Spleen (tissue), 7 donors: Measurements from ENCODE around the gene TMIE.

ENCODE experiments used
- CTCF ChIP-seq, 11 experiments: fragments of 200-600 bp in 7 of 11; fragments of 450-650 bp in 4 of 11; sonication (generic) in 4 of 11; IDR thresholded peaks in 8 of 11; conservative IDR thresholded peaks in 3 of 11; 1 replicate in 7 of 11; 2 replicates in 4 of 11; pipeline versions ENCODE4 v1.4.0 to v1.8.0; 2016 to 2021; ENCODE audit warnings: antibody characterized with exemption in 11 of 11, inconsistent platforms in 4 of 11, mild to moderate bottlenecking in 1 of 11
- POLR2A ChIP-seq, 3 donors: fragments of 450-650 bp; IDR thresholded peaks; one replicate each; pipeline ENCODE4 v1.5.1; 2017; ENCODE audit warnings: antibody characterized with exemption in 3 of 3, mild to moderate bottlenecking in 1 of 3
- donor health status: DM: no; HTN: no; CAD: no; lungs with moderate emphysema.
- donor health status: DM: no; HTN: no; CAD: no.
- donor health status: DM: no; HTN: no; CAD: no.

DNA sequence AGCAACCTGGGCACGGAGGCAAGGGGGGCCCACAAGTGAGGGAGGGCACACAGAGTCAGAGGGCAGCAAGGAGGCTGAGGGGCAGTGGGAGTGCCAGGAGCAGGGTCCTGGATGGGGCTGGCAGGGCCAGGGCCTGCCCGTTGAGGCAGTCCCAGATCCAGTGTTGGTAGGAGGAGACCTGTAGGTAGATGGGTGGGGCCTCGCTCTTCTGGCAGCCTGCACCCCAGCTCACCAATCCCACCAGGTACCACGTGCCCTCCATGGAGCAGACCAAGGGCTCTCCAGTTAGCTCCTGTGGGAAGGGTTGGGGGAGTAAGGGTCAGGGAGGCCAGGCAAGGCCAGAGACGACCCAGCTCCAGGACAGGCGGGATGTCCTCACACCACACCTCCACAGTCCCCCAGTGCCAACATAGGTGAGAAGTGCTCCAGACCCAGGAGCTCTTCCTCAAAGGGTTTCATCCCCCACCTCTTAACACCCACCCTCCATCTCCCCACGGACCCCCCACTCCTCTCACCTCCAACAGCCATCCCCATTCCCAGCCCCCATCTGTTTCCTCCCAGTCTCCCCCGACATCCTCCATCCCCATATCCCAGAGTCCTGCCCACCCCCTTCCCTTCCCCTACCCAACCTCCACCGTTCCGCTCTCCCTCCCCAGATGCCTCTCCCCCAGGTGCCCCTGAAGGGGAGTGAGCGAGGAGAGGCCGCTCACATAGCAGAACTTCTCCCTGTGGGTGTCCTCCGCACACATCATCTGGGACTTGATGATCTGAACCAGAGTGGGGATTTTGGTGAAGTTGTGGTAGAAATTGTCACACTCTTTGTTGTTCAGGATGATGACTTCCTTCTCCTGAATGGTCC is 11.2 kb downstream of the TMIE start:
- TF ChIP-seq POLR2A (IDR thresholded peaks at IDR 0.05) (no peak), CTCF (IDR thresholded peaks at IDR 0.05 in 8 of 11, conservative IDR thresholded peaks at IDR 0.05 in 3 of 11) (no peak)
